Measurements from ENCODE around the gene FLVCR1.

GRCh38 chr1:212820969-212821368, 37.1 kb upstream of the FLVCR1 start:
- TF ChIP-seq CTCF (IDR thresholded peaks at IDR 0.05) (no peak), ZFX (IDR thresholded peaks at IDR 0.05; ENCODE audit: borderline replicate concordance) (no peak)

All from 22Rv1 (cell line).